ENCODE results near the gene SAMD14. TPM values are rescaled to one million over a fixed set of nuclear protein-coding genes. Genes with fewer than 3 reads are reported as not detected.

The SAMD14 gene
- total RNA-seq, 1 experiment from 2014 or later, result 5.9 TPM

DNA sequence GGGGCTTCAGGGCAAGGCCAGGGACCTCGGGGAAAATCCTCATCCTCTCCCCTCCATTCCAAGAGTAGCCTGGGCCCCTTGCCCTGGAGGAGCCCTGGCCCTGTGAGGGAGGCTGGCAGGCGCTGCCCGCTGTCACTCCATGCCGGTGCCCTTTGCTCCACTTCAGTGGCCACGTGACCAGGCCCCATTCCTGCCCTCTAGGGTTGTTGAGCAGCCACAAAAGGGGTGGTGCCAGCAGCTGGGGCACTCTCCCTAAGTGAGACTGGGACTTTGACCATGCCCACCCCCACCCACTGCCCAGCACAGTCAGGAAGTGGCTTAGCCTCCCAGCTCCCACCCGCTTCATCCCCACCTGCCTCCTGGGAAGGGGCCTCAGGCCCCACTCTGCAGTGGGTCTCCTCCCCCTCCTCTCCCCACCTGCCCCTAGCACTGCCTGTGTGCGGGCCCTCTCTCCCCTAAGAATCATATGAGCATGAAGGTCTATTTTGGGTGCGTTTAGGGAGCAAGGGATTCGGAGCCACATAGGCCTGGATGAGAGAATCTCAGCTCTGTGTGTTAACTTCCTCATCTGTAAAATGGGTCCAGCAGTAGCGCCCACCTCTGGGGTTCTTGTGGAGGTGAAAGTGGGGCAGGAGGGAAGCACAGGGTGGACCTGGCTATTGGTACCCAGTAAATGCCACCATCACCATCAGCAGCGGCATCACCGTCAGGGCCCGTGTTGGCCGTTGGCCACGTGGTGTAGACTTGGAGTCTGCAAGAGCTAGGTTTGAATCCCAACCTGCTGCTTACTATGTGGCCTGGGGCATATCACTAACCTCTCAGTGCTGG is 27.6 kb downstream of the SAMD14 start:
- TF ChIP-seq, protein P1, sequence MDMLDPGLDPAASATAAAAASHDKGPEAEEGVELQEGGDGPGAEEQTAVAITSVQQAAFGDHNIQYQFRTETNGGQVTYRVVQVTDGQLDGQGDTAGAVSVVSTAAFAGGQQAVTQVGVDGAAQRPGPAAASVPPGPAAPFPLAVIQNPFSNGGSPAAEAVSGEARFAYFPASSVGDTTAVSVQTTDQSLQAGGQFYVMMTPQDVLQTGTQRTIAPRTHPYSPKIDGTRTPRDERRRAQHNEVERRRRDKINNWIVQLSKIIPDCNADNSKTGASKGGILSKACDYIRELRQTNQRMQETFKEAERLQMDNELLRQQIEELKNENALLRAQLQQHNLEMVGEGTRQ (CRISPR knock-in tag; IDR thresholded peaks at IDR 0.05), result peak; percentile 50
- TF ChIP-seq GABPB1 (CRISPR knock-in tag; IDR thresholded peaks at IDR 0.05) (0 out of 2 replicates have a peak, but pooled peaks have one; percentile 15), MYBL2 (CRISPR knock-in tag; IDR thresholded peaks at IDR 0.05) (no peak)
- no peak overlapping the region for H3K4me3 Mint-ChIP-seq
- DNase-seq (ENCODE audit: low spot score) (no peak), ATAC-seq (no peak; the same call in 1 of the 2 replicates)
- no peaks in the 10 kb centered on the region for H3K9me3 Mint-ChIP-seq
- H3K36me3 Mint-ChIP-seq, result no peaks in the 10 kb centered on the region
- ChIA-PET CTCF (interaction anchor here (0.6 to 3.5 kb wide), 8 partner anchors 8 to 247 kb away, joined by 3 to 17 read pairs (median 8); partner anchors contain the start of gene SGCA), POLR2A (interaction anchor here (1.5 kb wide), 1 partner anchor 50 kb away, joined by 4 read pairs; no protein-coding TSS in a partner anchor)
- no peak overlapping the region for H3K27ac Mint-ChIP-seq
- H3K27me3 Mint-ChIP-seq (ENCODE audit: low read depth), result no peaks in the 10 kb centered on the region
- H3K4me1 Mint-ChIP-seq, result peaks cover 18% of the 10 kb centered on the region

DNA sequence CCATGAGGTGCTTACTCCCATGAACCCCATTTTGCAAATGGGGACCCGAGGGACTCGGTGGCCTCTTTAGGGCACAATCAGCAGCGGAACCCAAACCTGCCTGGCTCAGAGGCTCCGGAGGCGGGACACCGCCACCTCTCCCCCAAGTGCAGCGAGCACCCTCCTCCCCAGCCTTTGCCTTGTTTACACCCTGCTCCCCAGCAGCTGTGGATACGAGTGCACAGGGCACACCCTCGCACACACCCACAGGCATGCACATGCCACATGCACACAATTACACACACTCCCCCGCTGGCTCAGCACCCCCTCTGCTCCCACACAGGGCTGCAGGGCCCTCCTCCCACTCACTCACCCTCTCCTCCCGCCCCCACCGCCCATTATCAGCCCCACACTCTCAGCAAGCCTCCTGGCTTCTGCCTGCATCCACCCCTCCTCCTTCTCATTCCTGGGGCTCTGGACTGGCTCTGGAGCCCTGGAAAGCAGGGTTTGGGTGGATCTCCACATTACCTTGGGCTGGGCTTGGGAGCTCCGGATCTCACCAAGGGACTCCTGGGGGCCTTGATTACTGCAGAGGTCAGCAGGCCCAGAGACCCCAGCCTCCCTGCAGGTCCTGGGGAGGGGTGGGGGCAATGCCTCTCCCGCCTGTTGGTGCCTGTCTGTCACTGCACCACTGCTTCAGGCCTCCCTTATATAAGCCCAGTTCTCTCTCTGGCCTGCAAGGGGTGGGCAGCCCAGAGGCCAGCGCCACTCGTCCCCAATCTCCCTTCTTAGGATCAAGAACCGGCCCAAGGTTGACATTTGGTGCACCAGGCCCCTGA is 28.4 kb downstream of the SAMD14 start:
- TF ChIP-seq, protein P2, sequence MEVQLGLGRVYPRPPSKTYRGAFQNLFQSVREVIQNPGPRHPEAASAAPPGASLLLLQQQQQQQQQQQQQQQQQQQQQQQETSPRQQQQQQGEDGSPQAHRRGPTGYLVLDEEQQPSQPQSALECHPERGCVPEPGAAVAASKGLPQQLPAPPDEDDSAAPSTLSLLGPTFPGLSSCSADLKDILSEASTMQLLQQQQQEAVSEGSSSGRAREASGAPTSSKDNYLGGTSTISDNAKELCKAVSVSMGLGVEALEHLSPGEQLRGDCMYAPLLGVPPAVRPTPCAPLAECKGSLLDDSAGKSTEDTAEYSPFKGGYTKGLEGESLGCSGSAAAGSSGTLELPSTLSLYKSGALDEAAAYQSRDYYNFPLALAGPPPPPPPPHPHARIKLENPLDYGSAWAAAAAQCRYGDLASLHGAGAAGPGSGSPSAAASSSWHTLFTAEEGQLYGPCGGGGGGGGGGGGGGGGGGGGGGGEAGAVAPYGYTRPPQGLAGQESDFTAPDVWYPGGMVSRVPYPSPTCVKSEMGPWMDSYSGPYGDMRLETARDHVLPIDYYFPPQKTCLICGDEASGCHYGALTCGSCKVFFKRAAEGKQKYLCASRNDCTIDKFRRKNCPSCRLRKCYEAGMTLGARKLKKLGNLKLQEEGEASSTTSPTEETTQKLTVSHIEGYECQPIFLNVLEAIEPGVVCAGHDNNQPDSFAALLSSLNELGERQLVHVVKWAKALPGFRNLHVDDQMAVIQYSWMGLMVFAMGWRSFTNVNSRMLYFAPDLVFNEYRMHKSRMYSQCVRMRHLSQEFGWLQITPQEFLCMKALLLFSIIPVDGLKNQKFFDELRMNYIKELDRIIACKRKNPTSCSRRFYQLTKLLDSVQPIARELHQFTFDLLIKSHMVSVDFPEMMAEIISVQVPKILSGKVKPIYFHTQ (CRISPR knock-in tag; IDR thresholded peaks at IDR 0.05), result no peak
- ATAC-seq (peak; percentile 66), DNase-seq (ENCODE audit: low spot score) (no peak)
- H3K9me3 Mint-ChIP-seq, result no peaks in the 10 kb centered on the region
- no peaks in the 10 kb centered on the region for H3K36me3 Mint-ChIP-seq
- peaks cover 18% of the 10 kb centered on the region for H3K4me1 Mint-ChIP-seq
- POLR2A ChIA-PET, result interaction anchor here (1.1 to 1.5 kb wide), 2 partner anchors 50 to 60 kb away, joined by 4 read pairs; no protein-coding TSS in a partner anchor
- H3K27me3 Mint-ChIP-seq (ENCODE audit: low read depth), result no peaks in the 10 kb centered on the region
- no peak overlapping the region; the same call in 1 of the 2 replicates for H3K4me3 Mint-ChIP-seq
- CTCF ChIA-PET, result interaction anchor here (1.0 to 3.5 kb wide), 10 partner anchors 7 to 149 kb away, joined by 3 to 17 read pairs (median 5); no protein-coding TSS in a partner anchor
- H3K27ac Mint-ChIP-seq, result no peak overlapping the region

DNA sequence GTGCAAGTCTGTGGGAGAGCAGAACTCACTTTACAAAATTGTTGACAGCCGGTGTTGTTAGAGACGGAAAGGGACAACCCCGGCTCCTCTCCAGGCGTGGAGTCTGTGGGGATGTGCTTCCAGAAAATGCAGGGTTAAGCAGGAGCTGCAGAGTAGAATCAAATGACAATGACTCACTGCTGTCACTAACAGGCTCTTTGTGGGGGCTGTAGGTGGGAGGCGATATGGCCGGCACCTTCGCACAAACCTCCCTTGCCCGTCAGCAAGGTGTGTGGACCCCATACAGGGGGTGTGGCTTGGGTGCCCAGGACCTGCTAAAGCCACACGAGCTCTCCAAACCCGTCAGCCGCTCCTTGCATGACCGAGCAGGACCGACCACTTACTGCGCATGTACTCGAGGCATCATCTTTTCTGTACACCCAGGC is 29.0 kb downstream of the SAMD14 start:
- POLR2A ChIA-PET, result interaction anchor here (1.1 to 1.5 kb wide), 2 partner anchors 51 to 60 kb away, joined by 4 read pairs; no protein-coding TSS in a partner anchor
- H3K27ac Mint-ChIP-seq, result no peak overlapping the region
- CTCF ChIA-PET, result interaction anchor here (1.0 to 2.7 kb wide), 8 partner anchors 11 to 148 kb away, joined by 3 to 14 read pairs (median 5); no protein-coding TSS in a partner anchor
- no peak overlapping the region for H3K4me3 Mint-ChIP-seq
- TF ChIP-seq CREM (CRISPR knock-in tag; IDR thresholded peaks at IDR 0.05), result no peak
- TF ChIP-seq FOXP1 (CRISPR knock-in tag; IDR thresholded peaks at IDR 0.05; ENCODE audit: borderline replicate concordance), result no peak
- no peak for TF ChIP-seq NR2C2 (CRISPR knock-in tag; IDR thresholded peaks at IDR 0.05)
- no peak for TF ChIP-seq ZNF219 (CRISPR knock-in tag; IDR thresholded peaks at IDR 0.05; ENCODE audit: borderline replicate concordance)
- TF ChIP-seq NR1H2 (CRISPR knock-in tag; IDR thresholded peaks at IDR 0.05), result no peak
- no peak for TF ChIP-seq TEAD4 (CRISPR knock-in tag; IDR thresholded peaks at IDR 0.05)
- TF ChIP-seq ETV6 (CRISPR knock-in tag; IDR thresholded peaks at IDR 0.05), result no peak
- no peak for TF ChIP-seq MYBL2 (CRISPR knock-in tag; IDR thresholded peaks at IDR 0.05)
- no peak for TF ChIP-seq NFATC4 (CRISPR knock-in tag; IDR thresholded peaks at IDR 0.05)
- no peak for TF ChIP-seq RELA (CRISPR knock-in tag; IDR thresholded peaks at IDR 0.05; ENCODE audit: borderline replicate concordance)
- DNase-seq (ENCODE audit: low spot score) (no peak), ATAC-seq (peak; percentile 45)
- peaks cover 19% of the 10 kb centered on the region for H3K4me1 Mint-ChIP-seq
- no peaks in the 10 kb centered on the region for H3K27me3 Mint-ChIP-seq (ENCODE audit: low read depth)
- no peaks in the 10 kb centered on the region for H3K36me3 Mint-ChIP-seq
- H3K9me3 Mint-ChIP-seq, result no peaks in the 10 kb centered on the region

Measured in WTC11 (cell line).